Measurements from ENCODE around the gene GARRE1. TPM values are rescaled to one million over a fixed set of nuclear protein-coding genes. Genes with fewer than 3 reads are reported as not detected.

GARRE1 gene
- total and polyA plus RNA-seq, 2 donors: 17.7 to 43.3 TPM

Other genes with a start within 250 kb of the GARRE1 start
- gene LSM14A, start 82.0 kb upstream of the GARRE1 start, total RNA-seq: 133 TPM
- gene LSM14A, start 82.0 kb upstream of the GARRE1 start, polyA plus RNA-seq: 130 TPM
- 67.7 TPM for gene GPI, start 110.6 kb downstream of the GARRE1 start, total RNA-seq
- 206 TPM for gene GPI, start 110.6 kb downstream of the GARRE1 start, polyA plus RNA-seq
- 8.1 TPM for gene PDCD2L, start 149.8 kb downstream of the GARRE1 start, total RNA-seq
- 13.0 TPM for gene PDCD2L, start 149.8 kb downstream of the GARRE1 start, polyA plus RNA-seq
- 119 TPM for gene UBA2, start 173.8 kb downstream of the GARRE1 start, total RNA-seq
- 75.2 TPM for gene UBA2, start 173.8 kb downstream of the GARRE1 start, polyA plus RNA-seq
- 23.1 TPM for gene WTIP, start 227.2 kb downstream of the GARRE1 start, total RNA-seq
- gene WTIP, start 227.2 kb downstream of the GARRE1 start, polyA plus RNA-seq: 10.5 TPM

Measured in urinary bladder (tissue), 2 donors.